ENCODE measurements around the gene ZNF784. TPM values are rescaled to one million over a fixed set of nuclear protein-coding genes. Genes with fewer than 3 reads are reported as not detected.

Gene ZNF784
- total and polyA plus RNA-seq, 2 of the 8 experiments (the other 6 are each of a cell fraction or from before 2014, with no cell fraction given) = 6.5 to 8.0 TPM

- TF ChIP-seq RAD21 (IDR thresholded peaks at IDR 0.05 in 1 of 2, conservative IDR thresholded peaks at IDR 0.05 in 1 of 2; ENCODE audit: low read depth in 2 of 2, low read length in 2 of 2) (no peak), CBX8 (IDR thresholded peaks at IDR 0.05; ENCODE audit: borderline replicate concordance, low read depth, low read length) (no peak), KDM1A (IDR thresholded peaks at IDR 0.05; ENCODE audit: borderline replicate concordance, low read length) (peak; percentile 86; the same call in 1 of the 2 replicates), TCF12 (IDR thresholded peaks at IDR 0.05; ENCODE audit: low read depth, low read length) (no peak), SUZ12 (IDR thresholded peaks at IDR 0.05; ENCODE audit: low read length) (no peak), ZNF274 (IDR thresholded peaks at IDR 0.05; ENCODE audit: borderline replicate concordance, extremely low read depth, low read length) (no peak), SP1 (IDR thresholded peaks at IDR 0.05; ENCODE audit: low read depth, low read length) (0 out of 2 replicates have a peak, but pooled peaks have one; percentile 22), SIX5 (IDR thresholded peaks at IDR 0.05; ENCODE audit: low read depth, low read length) (no peak)
- TF ChIP-seq, protein P1, sequence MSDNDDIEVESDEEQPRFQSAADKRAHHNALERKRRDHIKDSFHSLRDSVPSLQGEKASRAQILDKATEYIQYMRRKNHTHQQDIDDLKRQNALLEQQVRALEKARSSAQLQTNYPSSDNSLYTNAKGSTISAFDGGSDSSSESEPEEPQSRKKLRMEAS (IDR thresholded peaks at IDR 0.05) = peak; percentile 33; the same call in 1 of the 2 replicates
Observed at GRCh38 chr19:55581145-55581822, 43.1 kb downstream of the ZNF784 start (continued).
